HG03066 (cell line): ENCODE data around the gene TMEM255A.

Experiments used
- ATAC-seq: cut with Tn5 transposase; IDR thresholded peaks from one replicate; pipeline ENCODE4 v1.9.1; 2021; ENCODE audit warnings: low read depth; ENCODE audit not compliant: unreplicated experiment

The TMEM255A gene

DNA sequence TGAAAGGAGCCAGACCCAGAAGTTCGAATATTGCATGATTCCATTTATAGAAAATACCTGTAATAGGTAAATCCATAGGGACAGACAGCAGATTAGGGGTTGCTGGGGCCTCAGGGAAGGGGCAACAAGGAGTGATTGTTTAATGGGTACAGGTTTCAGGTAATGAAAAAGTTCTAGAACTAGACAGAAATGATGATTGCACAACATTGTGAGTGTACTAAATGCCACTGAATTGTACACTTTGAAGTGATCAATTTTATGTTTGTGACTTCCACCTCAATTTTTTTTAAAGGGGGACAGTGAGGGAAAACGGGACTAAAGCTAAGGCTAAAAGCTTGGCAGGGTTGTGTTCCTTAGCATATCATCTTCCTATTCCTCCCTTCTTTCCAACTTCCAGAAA lies 37.1 kb downstream of the TMEM255A start:
- ATAC-seq: no peak

DNA sequence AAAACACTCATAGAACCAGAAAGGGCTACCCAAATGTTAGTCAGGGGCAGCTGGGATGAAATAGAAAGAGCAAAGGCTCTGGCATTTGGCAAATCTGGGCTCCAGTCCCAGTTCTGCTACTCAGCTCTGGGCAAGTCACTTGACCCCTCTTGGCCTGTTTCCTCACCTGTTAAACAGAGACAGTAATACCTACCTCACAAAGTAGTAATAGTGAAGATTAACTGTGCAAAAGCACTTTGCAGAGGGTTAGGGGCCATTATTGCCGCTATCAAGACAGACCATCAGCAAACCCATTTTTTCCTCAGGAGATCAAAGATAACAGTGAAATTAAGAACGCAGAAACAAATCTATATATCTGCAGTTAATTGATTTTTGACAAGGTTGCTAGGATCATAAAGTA lies 40.0 kb downstream of the TMEM255A start:
- ATAC-seq: no peak

DNA sequence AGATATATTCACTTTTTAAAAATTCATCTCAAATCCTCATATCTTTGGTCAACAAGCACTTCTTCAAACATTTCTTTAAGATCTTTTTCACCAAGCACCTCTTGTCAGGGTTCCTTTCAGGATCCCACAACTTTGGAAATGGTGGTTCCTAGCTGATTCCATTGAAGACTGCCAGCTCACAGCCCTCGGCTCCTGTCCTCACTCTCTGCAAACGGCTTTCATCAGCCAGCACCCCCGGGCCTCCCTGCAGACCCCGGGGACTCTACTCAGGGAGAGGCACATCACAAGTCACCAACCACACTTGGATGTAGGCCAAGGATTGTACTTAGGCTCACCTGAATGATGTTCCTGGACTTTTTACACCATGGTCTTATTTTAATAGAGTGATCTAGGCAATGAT lies 40.7 kb downstream of the TMEM255A start:
- no peak for ATAC-seq

DNA sequence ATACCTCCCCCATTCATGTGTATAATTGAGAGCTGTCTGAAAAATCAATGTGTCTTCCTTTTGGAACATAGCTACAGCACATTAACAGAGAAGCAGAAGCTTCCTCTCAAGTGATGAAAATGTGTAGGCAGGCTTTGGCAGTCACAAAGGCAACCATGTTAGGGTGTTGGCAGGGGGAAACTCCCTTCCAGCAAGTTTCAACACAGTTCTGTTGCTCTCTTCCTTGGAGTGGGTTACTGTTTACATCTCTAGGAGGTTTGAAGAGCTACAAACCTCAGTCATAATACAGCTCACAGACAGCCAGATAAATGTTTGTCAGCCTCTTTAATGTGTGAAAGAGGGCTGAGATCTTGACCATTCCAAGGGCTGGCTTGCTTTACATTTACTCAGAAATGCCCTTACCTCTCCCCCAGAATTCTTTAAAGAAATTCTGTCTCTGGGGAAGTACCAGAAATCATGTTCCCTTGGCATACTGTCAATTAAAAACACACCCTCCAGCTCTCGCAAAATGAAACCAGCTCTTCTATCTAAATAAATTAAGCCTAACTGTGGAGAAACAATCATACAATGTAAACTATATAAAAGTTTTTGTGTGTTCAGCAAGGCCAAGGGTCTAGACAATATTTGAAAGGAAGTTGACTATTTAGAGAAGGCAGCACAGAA lies 41.8 kb downstream of the TMEM255A start:
- ATAC-seq: no peak

DNA sequence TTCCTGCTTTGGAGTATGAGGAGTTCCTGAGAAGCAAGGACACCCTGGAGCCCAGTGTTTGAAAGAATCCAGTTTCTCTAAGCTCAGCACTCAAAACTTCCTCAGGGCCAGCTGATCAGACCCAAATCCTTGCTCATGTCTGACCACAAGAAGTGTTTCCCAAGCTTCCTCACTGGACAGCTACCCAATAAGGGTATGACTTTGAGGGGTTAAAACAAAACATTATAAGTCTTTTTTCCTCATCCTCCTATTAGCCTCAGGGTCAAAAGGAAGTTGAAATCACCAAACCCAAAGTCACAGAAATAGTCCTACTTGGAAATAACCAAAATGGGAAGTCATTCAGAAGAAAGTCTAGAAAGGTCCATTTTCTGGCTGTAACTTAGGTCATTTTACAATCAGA lies 46.9 kb downstream of the TMEM255A start:
- ATAC-seq: no peak

GRCh38 chrX:120262859-120263708 lies 48.2 kb downstream of the TMEM255A start:
- ATAC-seq: no peak

- ATAC-seq: no peak
Measured at GRCh38 chrX:120260369-120260768, 50.9 kb downstream of the TMEM255A start.

DNA sequence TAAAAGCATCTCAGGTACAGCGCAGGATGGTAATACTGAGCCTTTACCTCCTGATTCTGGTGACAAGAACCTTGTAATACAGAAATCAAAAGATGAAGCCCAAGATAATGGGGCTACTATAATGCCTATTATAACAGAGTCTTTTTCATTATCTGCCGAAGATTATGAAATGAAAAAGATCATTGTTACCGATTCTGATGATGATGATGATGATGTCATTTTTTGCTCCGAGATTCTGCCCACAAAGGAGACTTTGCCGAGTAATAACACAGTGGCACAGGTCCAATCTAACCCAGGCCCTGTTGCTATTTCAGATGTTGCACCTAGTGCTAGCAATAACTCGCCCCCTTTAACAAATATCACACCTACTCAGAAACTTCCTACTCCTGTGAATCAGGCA lies 57.5 kb downstream of the TMEM255A start:
- ATAC-seq: no peak

- ATAC-seq: no peak
Measured at GRCh38 chrX:120251471-120252011, 59.7 kb downstream of the TMEM255A start.

DNA sequence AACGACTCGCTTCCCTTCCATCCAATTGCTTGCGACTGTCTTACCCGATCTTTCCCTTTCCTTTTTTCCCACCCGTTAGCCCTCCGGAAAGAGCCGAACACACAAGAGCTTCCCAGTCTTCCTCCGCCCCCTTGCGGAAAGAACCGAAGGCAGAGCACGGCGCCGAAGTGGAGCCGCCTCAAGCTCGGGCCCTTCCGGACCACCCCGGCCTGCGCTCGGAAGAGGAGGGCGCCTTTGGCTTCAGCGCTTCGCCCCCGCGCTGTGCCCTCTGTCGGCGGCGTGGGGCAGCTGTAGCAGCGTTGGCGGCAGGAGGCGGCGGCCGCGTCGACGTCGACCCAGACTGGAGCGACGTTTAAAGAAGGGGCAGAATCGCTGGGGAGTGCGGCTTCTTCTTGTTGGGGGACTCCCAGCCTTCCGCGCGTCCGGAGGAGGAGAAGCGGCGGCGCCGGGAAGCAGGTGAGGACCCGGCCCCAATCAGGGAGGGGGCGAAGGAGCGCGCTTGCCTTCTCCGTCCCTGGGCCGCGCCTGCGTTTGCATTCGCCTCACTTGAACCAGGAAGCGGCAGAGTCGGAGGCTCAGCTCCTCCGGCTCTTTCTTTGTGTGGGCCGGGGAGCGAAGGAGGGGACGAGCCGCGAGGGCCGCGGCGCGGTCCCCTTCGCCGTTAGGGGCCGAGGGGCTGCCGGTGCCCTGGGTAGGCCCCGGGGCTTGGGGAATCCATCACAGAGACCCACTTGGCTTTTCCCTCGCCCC lies 60.6 kb downstream of the TMEM255A start, which contains the start of gene ZBTB33:
TSS of gene ZBTB33 (plus strand) at position 291 of the 750 bp plus-strand sequence. CDS start 2,604 bp downstream, outside the sequence.
- peak; percentile 94 for ATAC-seq

DNA sequence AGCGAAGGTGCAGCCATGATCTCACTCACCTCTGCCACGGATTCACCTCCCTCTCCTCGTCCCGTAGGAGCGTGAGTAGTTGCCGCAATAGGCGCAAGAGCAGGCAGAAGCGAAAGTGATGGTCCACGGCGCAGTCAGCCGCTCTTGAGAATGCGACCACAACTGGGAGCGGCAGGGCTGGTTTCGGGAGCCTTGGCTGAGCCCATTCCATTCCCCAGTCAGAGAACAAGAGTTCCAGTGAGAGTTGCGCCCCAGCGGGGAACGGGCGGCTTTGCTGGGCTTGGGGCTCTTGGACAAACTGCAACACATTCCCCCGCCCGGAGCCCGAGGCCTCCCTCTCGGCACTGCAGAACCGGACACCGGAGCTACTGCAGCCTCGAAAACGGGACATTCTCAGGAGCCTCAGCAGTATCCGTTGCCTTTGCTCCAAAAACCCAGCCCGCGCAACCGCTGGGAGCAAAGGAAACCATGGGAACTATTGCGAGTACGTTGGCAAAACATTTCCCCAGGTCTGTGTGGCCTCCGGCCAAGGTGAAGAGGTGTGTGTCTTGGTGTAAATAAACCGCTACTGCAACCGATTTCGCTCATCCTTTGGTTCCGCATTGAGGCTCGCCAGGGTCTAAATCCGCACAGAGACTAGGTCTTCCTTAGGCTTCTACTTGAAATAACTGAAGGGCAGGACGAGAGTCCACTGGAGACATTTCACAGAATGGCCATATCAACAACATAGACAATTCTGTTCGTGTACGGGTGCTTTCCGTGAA lies 66.3 kb downstream of the TMEM255A start:
- ATAC-seq: peak; percentile 76

GRCh38 chrX:120244395-120244734 lies 66.9 kb downstream of the TMEM255A start:
- no peak for ATAC-seq

GRCh38 chrX:120242813-120243212 lies 68.4 kb downstream of the TMEM255A start:
- ATAC-seq: no peak

- no peak for ATAC-seq
Measured at GRCh38 chrX:120238933-120239332, 72.3 kb downstream of the TMEM255A start.

GRCh38 chrX:120236687-120237479 lies 74.4 kb downstream of the TMEM255A start:
- no peak for ATAC-seq

- ATAC-seq: no peak
Measured at GRCh38 chrX:120235284-120235683, 76.0 kb downstream of the TMEM255A start.

GRCh38 chrX:120228187-120228908 lies 82.9 kb downstream of the TMEM255A start:
- ATAC-seq: no peak

DNA sequence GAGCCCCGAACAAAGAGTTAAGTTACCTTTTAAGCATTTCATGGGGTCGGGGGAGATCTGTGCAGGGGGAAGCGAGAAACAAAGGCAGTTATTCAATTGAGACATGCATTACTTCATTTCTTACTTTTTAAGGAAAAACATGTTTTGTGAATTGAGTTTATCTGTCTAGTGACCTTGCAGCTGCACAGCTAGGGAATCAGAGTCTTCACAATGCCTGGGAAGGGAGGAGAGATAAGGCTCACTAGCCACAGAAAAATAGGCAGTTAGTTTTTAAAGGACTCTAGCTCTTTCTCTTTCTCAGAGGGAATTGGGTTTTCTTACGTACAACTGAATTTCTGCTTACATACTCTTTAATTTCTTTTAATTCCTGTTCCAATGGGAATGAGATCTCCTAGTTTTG lies 86.9 kb downstream of the TMEM255A start:
- ATAC-seq: no peak

DNA sequence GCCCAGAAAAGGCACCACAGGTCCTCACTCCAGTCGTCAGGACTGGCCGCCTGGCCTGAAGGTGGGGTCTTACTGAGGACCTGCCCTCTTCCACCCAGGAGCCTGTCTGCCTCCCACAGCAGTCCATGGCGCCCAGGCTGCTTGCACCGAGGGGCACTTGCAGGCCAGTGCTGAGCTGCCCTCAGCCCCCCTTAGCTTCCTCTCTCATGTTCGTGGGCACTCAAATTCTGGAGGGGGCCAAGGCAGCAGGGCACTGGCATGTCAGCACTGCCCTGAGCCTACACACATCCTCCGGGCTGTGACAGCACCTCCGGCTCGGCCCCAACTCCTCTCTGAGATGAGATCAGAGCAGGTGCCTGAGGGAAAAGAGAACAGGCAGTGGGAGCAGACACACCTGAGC lies 87.9 kb downstream of the TMEM255A start:
- ATAC-seq: no peak
